Measurements from ENCODE around the gene PNLDC1.
"Not testable (repeated sequence)": the region's sequence is repeated elsewhere in the genome, so short reads cannot be mapped to it uniquely, and the experiment has no call there.

PNLDC1 gene

GRCh38 chr6:159788276-159788675 is 11.8 kb upstream of the PNLDC1 start:
- DNase-seq, result peak; percentile 2

GRCh38 chr6:159788753-159789376 is 11.2 kb upstream of the PNLDC1 start:
- no peak for DNase-seq

- peak; percentile 99 for DNase-seq
Observed at GRCh38 chr6:159789377-159790148, 10.5 kb upstream of the PNLDC1 start, which contains the start of gene TCP1. Gene TCP1 (minus strand): TSS chr6:159789602. CDS start chr6:159789468, 134 bp downstream.

GRCh38 chr6:159790149-159790955 is 9.7 kb upstream of the PNLDC1 start, which contains the start of gene MRPL18:
Gene MRPL18 (plus strand): TSS chr6:159790467. CDS start chr6:159790588, 121 bp downstream.
- peak; percentile 81 for DNase-seq

- DNase-seq, result no peak
Observed at GRCh38 chr6:159790956-159791598, 9.0 kb upstream of the PNLDC1 start.

GRCh38 chr6:159794976-159795375 is 5.1 kb upstream of the PNLDC1 start:
- DNase-seq, result not testable (repeated sequence)

- DNase-seq, result no peak
Observed at GRCh38 chr6:159797554-159797953, 2.5 kb upstream of the PNLDC1 start.

- no peak for DNase-seq
Observed at GRCh38 chr6:159801935-159802334, 1.9 kb downstream of the PNLDC1 start.

GRCh38 chr6:159804504-159804903 is 4.4 kb downstream of the PNLDC1 start:
- no peak for DNase-seq

GRCh38 chr6:159805440-159806020 is 5.5 kb downstream of the PNLDC1 start:
- no peak for DNase-seq

- no peak for DNase-seq
Observed at GRCh38 chr6:159806021-159806458, 6.0 kb downstream of the PNLDC1 start.

GRCh38 chr6:159807150-159807858 is 7.2 kb downstream of the PNLDC1 start:
- no peak for DNase-seq

- no peak for DNase-seq
Observed at GRCh38 chr6:159808647-159809046, 8.6 kb downstream of the PNLDC1 start.

GRCh38 chr6:159809149-159809548 is 9.1 kb downstream of the PNLDC1 start:
- DNase-seq, result no peak

- no peak for DNase-seq
Observed at GRCh38 chr6:159813781-159814180, 13.7 kb downstream of the PNLDC1 start.

GRCh38 chr6:159815410-159815809 is 15.3 kb downstream of the PNLDC1 start:
- DNase-seq, result no peak

GRCh38 chr6:159816775-159817174 is 16.7 kb downstream of the PNLDC1 start:
- DNase-seq, result not testable (repeated sequence)

- DNase-seq, result no peak
Observed at GRCh38 chr6:159817951-159818739, 18.1 kb downstream of the PNLDC1 start.

GRCh38 chr6:159819098-159819497 is 19.0 kb downstream of the PNLDC1 start:
- no peak for DNase-seq

GRCh38 chr6:159819932-159820640 is 20.0 kb downstream of the PNLDC1 start:
- DNase-seq, result peak; percentile 11

Measured in activated effector memory CD4-positive, alpha-beta T cell treated with Interleukin-2 at 50 U/mL for 16 hours (primary cell).